Lung (tissue), 12 donors: ENCODE measurements around the gene SPSB1. TPM values are rescaled to one million over a fixed set of nuclear protein-coding genes. Genes with fewer than 3 reads are reported as not detected.

Experiments
- ATAC-seq: fragments of 200-7000 bp; cut with Tn5 transposase; one replicate; pipeline ENCODE4 v1.9.1; 2020; ENCODE audit warnings: moderate number of reproducible peaks; ENCODE audit not compliant: insufficient read depth, low FRiP score
- DNase-seq, 3 donors: peaks; one replicate each; pipeline ENCODE4 v3.0.0-alpha.2; 2013 to 2017
- H3K27ac ChIP-seq, 2 donors: one replicate each; pipeline ENCODE4 v1.5.1; 2013; ENCODE audit warnings: mild to moderate bottlenecking in 2 of 2, moderate library complexity in 2 of 2, control low read depth in 1 of 2, inconsistent platforms in 1 of 2, low read depth in 1 of 2, low read length in 1 of 2
- H3K27me3 ChIP-seq, 3 donors: one replicate each; pipeline ENCODE4 v1.5.1; 2013; ENCODE audit warnings: low read length in 2 of 3; ENCODE audit not compliant: control insufficient read depth in 3 of 3, insufficient read depth in 3 of 3
- H3K36me3 ChIP-seq, 4 donors: one replicate each; pipeline ENCODE4 v1.5.1; 2013; ENCODE audit warnings: low read length in 4 of 4, mild to moderate bottlenecking in 1 of 4, moderate library complexity in 1 of 4; ENCODE audit not compliant: control insufficient read depth in 4 of 4, insufficient read depth in 4 of 4
- H3K4me1 ChIP-seq, 5 donors: one replicate each; pipeline ENCODE4 v1.5.1; 2013; ENCODE audit warnings: low read length in 5 of 5, mild to moderate bottlenecking in 2 of 5, moderate library complexity in 1 of 5; ENCODE audit not compliant: control insufficient read depth in 5 of 5, insufficient read depth in 5 of 5
- H3K4me3 ChIP-seq: one replicate; pipeline ENCODE4 v1.5.1; 2013; ENCODE audit warnings: mild to moderate bottlenecking, control low read depth, moderate library complexity
- H3K9ac ChIP-seq, 2 donors: one replicate each; pipeline ENCODE4 v1.5.1; 2013; ENCODE audit warnings: low read length in 2 of 2, control low read depth in 1 of 2; ENCODE audit not compliant: insufficient read depth in 1 of 2
- H3K9me3 ChIP-seq, 4 donors: one replicate each; pipeline ENCODE4 v1.5.1; 2013; ENCODE audit warnings: low read length in 3 of 4, mild to moderate bottlenecking in 1 of 4, moderate library complexity in 1 of 4; ENCODE audit not compliant: control insufficient read depth in 4 of 4, insufficient read depth in 3 of 4
- WGBS, 2 donors: extraction: QIAGEN DNeasy Blood & Tissue Kit; methylation state at CpG; one replicate each; pipeline ENCODE4 v1.1.7; 2013; 5-methylcytosine and 5-hydroxymethylcytosine counted together
- polyA plus RNA-seq, 2 donors: library from polyadenylated mRNA; stranded (reverse); fragments of 200-250 nt; gene quantifications; one replicate each; pipeline ENCODE4 v1.2.1, GENCODE V29; 2013
- total RNA-seq, 2 donors: library from RNA; depleted of rRNA in 1 of 2; stranded (reverse); fragments of >200 nt in 1 of 2; gene quantifications; one replicate each; pipeline ENCODE4 v1.2.1, GENCODE V29; 2014 to 2021
- TF ChIP-seq, protein P1 (sequence below): IDR thresholded peaks from 2 replicates; pipeline ENCODE4 v1.5.1; 2012; ENCODE audit warnings: mild to moderate bottlenecking; ENCODE audit errors: control extremely low read depth, extremely low read depth
- donor health status: control.
- donor health status: control.
- donor health status: Bipolar disorder and iron deficiency.
- donor health status: healthy.
- donor health status: DM: yes; HTN: yes; CAD: no.

Gene SPSB1
- total and polyA plus RNA-seq, 4 donors, result 9.5 to 25.9 (median 21.6) TPM

DNA sequence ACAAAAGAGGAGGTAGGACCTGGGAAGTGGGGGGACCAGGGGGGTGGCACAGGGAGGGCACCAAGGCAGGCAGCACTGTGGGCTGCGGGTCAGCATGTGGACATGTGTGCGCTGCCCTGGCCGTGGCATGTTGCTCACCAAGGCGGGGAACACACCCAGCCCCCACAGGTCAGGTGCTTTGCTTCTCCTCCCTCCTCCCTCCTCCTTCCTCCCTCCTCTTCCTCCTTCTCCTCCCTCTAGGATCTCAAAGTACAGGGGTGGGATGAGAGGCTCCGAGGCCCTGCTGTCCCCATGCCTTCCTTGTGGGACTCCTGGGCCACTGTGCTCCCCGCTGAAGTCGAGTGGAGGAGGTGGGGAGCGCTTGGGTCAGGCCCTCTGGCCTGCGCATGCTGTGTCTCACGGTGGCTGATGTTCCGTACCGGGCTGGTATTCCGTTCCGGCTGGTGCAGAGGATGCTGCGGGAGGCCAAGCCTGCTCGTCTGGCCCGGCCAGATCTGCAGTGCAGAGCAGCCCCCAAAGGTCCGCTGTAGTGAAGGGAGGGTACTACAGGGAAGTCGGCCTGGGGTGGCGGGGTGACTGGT is 26.6 kb downstream of the SPSB1 start:
- H3K9ac ChIP-seq, result no peak overlapping the region
- TF ChIP-seq, protein P1, sequence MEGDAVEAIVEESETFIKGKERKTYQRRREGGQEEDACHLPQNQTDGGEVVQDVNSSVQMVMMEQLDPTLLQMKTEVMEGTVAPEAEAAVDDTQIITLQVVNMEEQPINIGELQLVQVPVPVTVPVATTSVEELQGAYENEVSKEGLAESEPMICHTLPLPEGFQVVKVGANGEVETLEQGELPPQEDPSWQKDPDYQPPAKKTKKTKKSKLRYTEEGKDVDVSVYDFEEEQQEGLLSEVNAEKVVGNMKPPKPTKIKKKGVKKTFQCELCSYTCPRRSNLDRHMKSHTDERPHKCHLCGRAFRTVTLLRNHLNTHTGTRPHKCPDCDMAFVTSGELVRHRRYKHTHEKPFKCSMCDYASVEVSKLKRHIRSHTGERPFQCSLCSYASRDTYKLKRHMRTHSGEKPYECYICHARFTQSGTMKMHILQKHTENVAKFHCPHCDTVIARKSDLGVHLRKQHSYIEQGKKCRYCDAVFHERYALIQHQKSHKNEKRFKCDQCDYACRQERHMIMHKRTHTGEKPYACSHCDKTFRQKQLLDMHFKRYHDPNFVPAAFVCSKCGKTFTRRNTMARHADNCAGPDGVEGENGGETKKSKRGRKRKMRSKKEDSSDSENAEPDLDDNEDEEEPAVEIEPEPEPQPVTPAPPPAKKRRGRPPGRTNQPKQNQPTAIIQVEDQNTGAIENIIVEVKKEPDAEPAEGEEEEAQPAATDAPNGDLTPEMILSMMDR, result no peak
- H3K4me3 ChIP-seq, result no peak overlapping the region
- H3K27me3 ChIP-seq, result no peaks in the 10 kb centered on the region
- peaks cover 0 to 33% (median 0%) of the 10 kb centered on the region in 5 donors for H3K4me1 ChIP-seq
- peaks cover 0 to under 1% (median 0%) of the 10 kb centered on the region in 4 donors for H3K36me3 ChIP-seq
- 88 to 93% methylated on average over 20 of the region's 20 CpGs for WGBS, 2 donors
- H3K9me3 ChIP-seq, result no peaks in the 10 kb centered on the region
- no peak for ATAC-seq
- no peak for DNase-seq
- no peak overlapping the region for H3K27ac ChIP-seq

DNA sequence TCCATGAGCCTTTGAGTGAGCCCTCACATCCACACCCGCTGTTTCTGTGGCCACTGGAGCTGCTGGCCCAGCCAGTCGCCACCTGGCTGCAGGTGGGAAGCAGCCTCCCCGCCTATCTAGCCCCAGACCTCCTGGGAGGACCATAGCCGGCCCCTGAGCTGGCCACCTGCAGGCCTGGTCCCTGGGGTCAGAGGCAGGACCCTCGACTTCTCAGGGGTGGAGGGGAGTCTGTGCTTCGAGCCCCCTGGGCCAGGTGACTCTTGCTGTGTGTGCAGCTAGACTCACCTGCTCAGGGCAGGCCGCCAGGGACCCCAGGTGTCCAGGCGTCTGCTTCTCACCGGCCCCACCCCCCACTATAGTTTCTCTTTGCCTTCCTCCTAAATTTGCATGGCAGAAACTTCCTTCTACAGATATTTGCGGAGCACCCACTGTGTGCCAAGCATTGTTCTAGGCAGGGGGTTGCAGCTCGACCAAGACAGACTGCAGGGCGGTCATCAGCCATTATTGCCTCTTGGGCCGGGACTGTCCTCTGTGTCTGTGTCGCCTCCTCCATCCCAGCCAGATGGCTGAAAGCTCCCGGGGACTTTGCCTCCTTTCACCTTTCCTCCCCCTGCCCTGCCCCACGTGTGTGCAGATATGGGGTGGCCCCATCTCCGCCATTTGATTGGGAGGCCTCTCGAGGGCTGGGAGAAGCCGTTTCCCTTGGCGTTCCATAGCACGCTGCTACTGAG is 27.3 kb downstream of the SPSB1 start:
- Histone ChIP-seq H3K4me1 (peaks cover 0 to 33% (median 0%) of the 10 kb centered on the region in 5 donors), H3K36me3 (no peaks in the 10 kb centered on the region), H3K9me3 (no peaks in the 10 kb centered on the region), H3K9ac (no peak overlapping the region), H3K27me3 (no peaks in the 10 kb centered on the region), H3K4me3 (no peak overlapping the region), H3K27ac (no peak overlapping the region)
- 87 to 88% methylated on average over 21 of the region's 21 CpGs for WGBS, 2 donors
- DNase-seq, result no peak
- TF ChIP-seq, protein P1, result no peak
- no peak for ATAC-seq

DNA sequence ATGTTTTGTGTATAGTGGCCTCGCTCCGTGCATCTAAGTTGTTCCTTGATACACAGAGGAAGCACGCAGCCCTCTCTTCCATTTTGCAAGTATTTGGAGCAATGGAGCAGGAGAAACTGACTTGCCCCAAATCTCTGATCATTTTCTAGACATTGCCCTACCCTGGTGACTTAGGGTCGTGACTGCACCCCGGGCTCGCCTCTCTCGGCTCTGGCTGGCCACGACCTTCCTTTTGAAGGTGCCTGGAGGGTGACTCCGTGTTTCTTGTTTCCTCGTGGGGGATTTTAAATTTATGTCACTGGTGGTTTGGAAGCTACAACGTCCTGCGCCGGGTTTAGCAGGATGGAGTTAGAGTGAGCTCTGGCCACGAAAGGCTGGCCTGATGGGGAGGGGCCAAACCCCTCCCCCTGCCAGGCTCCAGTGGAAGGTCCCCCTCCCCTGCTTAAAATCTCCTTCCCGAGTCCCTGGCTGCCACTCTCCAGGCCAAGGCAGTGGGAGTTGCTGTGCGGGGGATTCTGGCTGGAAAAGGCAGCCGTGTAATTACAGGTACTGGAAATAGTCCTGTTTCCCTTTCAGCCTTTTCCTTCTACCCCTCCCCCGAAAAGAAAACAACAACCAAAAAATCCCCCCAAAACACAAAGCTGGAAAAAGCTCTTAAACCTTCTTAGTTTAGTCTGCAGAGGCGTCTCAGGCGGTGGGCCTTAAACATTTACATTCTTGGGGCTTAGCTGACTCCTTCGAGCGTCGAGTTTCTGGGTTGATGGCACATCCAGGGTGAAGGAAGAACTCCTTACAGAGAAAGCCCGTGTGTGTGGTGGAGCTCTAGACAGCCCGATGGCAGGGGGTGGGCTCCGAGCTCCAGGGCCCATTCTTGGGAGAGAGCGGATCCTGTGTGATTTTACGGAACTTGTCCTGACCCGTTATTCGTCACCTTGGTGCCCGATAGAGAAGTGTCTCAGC is 28.1 kb downstream of the SPSB1 start:
- H3K4me1 ChIP-seq, result peaks cover 0 to 32% (median under 1%) of the 10 kb centered on the region in 5 donors
- 71 to 74% methylated on average over 31 of the region's 31 CpGs for WGBS, 2 donors
- no peaks in the 10 kb centered on the region for H3K27me3 ChIP-seq
- no peaks in the 10 kb centered on the region for H3K9me3 ChIP-seq
- DNase-seq, result peak in 2 of 3 donors; percentile 42 to 45
- no peak overlapping the region for H3K9ac ChIP-seq
- no peak overlapping the region for H3K27ac ChIP-seq
- no peak overlapping the region for H3K4me3 ChIP-seq
- H3K36me3 ChIP-seq, result no peaks in the 10 kb centered on the region
- TF ChIP-seq, protein P1, result no peak
- no peak for ATAC-seq
